ENCODE data around the gene DNASE1.
A peak's percentile ranks its signal among the peaks of the same experiment; 100 is the strongest.

Gene DNASE1

DNA sequence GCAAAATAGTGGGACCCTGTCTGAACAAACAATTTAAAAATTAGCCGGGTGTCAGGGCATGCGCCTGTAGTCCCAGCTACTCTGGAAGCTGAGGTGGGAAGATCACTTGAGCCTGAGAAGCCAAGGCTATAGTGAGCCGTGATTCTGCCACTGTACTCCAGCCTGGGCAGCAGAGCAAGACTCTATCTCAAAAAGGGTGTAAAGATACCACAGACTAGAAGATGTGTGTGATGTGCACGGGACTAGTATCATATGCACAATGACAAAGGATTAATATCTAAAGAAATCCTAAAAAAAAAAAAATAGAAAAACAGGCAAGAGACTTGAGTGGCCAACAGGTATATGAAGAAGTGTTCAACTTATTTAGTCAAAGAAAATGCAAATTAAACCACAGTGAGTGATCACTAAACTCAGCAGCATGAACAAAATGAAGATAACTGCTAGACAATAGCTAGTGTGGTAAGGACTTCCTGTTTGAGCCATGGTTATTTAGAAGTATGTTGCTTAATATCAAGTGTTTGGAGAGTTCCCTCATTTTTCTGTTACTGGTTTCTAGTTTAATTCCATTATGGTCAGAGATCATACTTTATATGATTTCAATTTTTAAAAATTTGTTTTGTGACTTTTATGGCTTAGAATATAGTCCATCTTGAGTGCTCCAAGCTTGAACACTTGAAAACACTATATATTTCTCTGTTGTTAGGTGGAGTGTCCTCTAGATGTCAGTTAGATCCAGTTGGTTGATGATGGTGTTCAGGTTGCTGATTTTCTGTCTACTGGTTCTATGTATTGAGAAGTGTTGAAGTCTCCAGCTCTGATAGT lies 28.4 kb upstream of the DNASE1 start:
- DNase-seq (ENCODE audit: low read depth), result peak; percentile 70
- no peak overlapping the region for H3K4me3 ChIP-seq (ENCODE audit: low read depth, low read length)
- TF ChIP-seq, protein P1, sequence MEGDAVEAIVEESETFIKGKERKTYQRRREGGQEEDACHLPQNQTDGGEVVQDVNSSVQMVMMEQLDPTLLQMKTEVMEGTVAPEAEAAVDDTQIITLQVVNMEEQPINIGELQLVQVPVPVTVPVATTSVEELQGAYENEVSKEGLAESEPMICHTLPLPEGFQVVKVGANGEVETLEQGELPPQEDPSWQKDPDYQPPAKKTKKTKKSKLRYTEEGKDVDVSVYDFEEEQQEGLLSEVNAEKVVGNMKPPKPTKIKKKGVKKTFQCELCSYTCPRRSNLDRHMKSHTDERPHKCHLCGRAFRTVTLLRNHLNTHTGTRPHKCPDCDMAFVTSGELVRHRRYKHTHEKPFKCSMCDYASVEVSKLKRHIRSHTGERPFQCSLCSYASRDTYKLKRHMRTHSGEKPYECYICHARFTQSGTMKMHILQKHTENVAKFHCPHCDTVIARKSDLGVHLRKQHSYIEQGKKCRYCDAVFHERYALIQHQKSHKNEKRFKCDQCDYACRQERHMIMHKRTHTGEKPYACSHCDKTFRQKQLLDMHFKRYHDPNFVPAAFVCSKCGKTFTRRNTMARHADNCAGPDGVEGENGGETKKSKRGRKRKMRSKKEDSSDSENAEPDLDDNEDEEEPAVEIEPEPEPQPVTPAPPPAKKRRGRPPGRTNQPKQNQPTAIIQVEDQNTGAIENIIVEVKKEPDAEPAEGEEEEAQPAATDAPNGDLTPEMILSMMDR (IDR thresholded peaks at IDR 0.05; ENCODE audit: insufficient read depth, low read depth, low read length, missing control alignments), result no peak

DNA sequence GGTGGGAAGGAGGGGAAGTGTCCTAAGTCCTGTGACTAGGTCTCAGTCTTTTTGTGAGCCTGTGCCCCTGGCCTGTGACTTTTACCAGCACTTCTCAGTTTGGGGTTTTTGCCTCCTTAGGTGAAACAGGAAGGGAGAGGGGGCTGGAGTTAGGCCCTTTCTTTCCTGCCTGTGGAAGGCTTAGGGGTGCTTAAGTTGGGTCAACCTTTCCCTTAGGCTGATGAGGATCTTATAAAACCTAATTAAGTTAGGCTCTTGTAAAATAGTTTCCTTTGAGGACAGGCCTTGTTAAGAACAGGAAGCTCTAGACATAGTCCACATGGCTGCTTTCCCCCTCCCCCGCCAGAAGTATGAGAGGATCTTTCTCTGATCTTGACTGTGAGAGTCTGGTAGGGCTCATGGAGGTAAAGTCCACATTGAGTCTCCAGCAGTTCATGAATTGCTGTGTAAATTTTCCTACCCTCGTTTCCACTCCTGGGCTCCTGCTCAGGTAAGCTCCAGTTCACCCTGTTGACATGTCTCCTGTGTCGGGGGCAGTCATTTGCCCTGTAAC lies 17.0 kb upstream of the DNASE1 start:
- peak; percentile 66 for DNase-seq (ENCODE audit: low read depth)
- TF ChIP-seq, protein P1 (IDR thresholded peaks at IDR 0.05; ENCODE audit: insufficient read depth, low read depth, low read length, missing control alignments), result no peak
- H3K4me3 ChIP-seq (ENCODE audit: low read depth, low read length), result no peak overlapping the region

DNA sequence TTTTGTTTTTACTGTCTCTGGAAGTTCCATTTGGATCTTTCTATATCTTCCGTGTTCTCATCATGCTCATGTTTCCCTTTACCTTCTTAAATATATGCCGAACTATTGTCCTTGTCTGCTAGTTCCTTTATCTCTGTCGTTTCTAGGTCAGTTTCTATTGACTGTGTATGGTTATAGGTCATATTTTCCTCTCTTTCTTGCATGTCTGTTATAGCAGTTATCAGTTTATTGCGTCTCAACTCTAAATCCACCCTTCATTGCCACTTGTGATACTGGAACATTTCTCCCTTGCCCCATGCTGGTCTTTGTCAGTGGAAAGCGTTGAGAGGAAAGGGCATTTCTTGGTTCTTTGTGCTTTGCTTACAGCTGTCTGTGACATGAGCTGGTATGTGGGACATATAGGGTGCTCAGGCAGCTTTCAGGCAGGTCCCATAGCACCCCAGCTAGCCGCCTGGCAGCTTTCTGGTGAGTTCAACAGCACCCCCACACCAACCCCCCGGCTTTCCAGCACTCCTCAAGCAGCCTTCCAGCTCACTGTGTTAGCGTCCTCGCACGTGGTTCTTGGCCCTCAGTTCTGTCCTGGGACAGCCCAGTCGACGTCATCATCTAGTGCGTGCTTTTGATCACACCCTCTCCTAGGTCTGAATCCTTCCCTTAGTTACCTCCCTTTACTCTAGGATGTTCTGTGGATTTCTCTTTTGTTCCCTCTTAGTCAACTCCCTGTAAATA lies 15.4 kb upstream of the DNASE1 start:
- no peak overlapping the region for H3K4me3 ChIP-seq (ENCODE audit: low read depth, low read length)
- TF ChIP-seq, protein P1 (IDR thresholded peaks at IDR 0.05; ENCODE audit: insufficient read depth, low read depth, low read length, missing control alignments), result no peak
- no peak for DNase-seq (ENCODE audit: low read depth)

DNA sequence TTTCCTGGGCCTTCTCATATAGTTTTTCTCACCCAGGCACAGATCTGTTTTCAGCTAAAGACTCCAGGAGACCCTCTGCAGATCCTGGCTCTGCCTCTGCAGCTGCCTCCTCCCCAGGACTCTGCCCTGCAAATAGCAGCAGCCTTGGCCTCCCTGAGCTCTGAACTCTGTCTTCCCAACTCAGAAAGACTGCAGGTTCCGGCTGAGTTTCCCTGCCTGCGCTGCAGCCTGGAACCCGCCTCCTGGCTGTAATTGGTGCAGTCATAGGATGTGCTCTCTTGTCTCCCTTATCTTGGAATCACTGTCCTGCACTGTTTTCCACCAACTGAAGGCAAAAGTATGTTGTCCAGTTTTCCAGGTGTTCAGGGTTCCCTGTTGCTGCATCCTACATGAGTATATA lies 14.3 kb upstream of the DNASE1 start:
- no peak for DNase-seq (ENCODE audit: low read depth)
- TF ChIP-seq, protein P1 (IDR thresholded peaks at IDR 0.05; ENCODE audit: insufficient read depth, low read depth, low read length, missing control alignments), result no peak

DNA sequence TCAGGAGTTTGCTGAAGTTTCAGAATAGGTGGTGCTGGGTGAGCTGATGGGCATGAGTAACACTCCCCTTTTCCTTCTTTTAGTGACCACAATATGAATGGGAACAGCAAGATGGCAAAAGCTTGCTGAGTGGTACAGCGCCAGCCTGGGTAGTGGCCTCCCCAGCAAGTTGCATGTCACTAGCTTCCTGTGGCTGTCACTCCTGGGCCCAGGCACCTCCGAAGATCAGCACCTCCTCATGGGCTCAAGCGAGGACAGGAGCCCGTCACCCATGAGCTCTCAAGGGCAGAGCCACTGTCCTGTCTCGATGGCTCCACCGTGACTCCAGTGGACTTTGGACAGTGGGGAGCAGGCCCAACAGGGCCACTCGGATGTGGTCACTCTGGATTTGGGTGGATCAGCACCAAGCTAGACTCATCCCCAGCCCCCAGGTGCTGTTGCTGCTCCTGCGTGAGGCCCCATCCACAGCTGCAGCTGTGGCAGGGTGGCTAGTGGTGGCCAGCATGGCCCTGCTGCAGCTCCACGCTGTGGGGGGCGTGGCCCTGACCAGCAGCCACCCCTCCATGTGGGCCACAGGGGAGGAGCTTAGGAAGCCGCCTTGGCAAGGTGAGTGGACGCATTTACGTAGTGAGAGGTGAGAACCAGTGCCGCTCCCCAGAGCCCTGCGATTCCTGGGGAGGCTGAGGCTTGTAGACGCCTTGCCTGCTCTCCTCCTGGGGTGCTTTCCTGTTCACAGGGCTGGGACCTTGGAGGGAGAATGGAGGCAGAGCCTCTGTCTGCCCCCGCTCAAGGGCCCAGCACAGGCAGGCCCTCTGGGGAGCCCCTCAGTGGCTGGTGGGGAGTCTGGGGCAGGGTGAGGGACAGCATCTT lies 13.6 kb upstream of the DNASE1 start:
- no peak overlapping the region for H3K4me3 ChIP-seq (ENCODE audit: low read depth, low read length)
- no peak for DNase-seq (ENCODE audit: low read depth)
- TF ChIP-seq, protein P1 (IDR thresholded peaks at IDR 0.05; ENCODE audit: insufficient read depth, low read depth, low read length, missing control alignments), result no peak

More for the DNA sequence above, 14.3 kb upstream of the DNASE1 start:
- H3K4me3 ChIP-seq (ENCODE audit: low read depth, low read length), result no peak overlapping the region

DNA sequence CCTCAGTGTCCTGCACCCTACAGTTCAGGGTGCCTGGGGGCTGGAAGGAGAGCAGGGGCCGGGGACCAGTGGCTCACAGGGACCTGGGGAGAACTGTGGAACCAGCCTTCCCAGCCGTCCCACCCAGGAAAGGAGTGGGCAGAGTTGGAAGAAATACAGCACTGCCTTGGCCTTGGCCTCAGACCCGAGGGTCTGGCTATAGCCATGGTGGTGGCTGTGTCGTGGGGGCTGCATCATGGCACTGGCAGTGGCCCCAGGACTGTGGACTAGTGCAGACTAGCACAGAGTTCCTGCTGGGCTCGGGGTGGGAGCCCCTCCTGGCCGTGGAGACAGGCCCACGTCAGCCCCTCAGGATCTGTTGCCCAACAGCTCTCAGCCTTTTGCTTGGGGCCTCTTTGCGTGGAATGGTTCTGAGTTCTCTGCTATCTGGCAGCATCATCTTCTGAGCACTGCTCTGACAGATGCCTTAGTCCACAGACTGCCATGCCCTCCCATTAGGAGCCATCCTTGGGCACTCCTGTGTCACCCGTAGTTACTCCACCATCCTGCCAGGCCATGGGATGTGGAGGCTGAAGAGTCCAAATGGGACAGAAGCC lies 12.6 kb upstream of the DNASE1 start:
- TF ChIP-seq, protein P1 (IDR thresholded peaks at IDR 0.05; ENCODE audit: insufficient read depth, low read depth, low read length, missing control alignments), result no peak
- no peak overlapping the region for H3K4me3 ChIP-seq (ENCODE audit: low read depth, low read length)
- DNase-seq (ENCODE audit: low read depth), result no peak
